ENCODE measurements around the gene CNN1.

DNA sequence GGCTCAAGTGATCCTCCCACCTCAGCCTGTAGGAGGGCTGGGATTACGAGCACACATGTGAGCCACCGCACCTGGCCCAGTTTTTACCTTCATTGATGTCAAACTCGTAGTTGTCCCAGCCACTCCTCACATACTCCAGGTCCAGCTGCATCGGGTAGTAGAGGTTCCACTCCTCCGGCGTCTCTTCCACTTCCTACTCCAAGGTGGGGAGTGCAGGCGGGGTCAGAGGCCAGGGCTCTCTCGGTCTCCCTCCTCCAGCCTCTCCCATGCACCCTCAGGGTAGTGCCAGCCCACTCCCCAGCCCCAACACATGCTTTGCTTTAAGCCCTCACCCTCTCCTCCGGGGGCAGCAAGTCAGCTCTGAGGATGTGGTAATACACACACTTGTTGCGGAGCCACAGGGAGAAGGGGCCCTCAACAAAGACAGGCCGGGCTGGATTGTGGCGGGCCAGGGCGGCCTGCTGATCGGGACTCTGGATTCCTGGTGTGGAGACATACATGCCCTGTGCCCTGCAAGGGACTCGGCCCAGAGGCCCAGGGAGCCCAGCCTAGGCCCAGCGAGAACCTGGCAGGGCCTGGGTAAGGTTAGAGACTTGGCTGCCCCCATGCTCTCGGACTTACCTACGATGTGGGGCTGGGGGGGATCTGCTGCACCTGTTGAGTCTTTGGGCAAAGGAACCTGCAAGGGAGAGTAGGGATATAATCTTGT lies 31.1 kb upstream of the CNN1 start:
- TF ChIP-seq, protein P1, sequence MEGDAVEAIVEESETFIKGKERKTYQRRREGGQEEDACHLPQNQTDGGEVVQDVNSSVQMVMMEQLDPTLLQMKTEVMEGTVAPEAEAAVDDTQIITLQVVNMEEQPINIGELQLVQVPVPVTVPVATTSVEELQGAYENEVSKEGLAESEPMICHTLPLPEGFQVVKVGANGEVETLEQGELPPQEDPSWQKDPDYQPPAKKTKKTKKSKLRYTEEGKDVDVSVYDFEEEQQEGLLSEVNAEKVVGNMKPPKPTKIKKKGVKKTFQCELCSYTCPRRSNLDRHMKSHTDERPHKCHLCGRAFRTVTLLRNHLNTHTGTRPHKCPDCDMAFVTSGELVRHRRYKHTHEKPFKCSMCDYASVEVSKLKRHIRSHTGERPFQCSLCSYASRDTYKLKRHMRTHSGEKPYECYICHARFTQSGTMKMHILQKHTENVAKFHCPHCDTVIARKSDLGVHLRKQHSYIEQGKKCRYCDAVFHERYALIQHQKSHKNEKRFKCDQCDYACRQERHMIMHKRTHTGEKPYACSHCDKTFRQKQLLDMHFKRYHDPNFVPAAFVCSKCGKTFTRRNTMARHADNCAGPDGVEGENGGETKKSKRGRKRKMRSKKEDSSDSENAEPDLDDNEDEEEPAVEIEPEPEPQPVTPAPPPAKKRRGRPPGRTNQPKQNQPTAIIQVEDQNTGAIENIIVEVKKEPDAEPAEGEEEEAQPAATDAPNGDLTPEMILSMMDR (IDR thresholded peaks at IDR 0.05), result no peak
- no peak for TF ChIP-seq POLR2A (IDR thresholded peaks at IDR 0.05)
